HG03439 (cell line): ENCODE data around the gene CASP2.
"Not testable (repeated sequence)": the region's sequence is repeated elsewhere in the genome, so short reads cannot be mapped to it uniquely, and the experiment has no call there.

ENCODE experiments used
- ATAC-seq: cut with Tn5 transposase; IDR thresholded peaks from one replicate; pipeline ENCODE4 v1.9.1; 2021; ENCODE audit warnings: mild to moderate bottlenecking, moderate library complexity; ENCODE audit not compliant: unreplicated experiment

CASP2 gene

GRCh38 chr7:143289888-143290287, 1.7 kb downstream of the CASP2 start:
- ATAC-seq: not testable (repeated sequence)

DNA sequence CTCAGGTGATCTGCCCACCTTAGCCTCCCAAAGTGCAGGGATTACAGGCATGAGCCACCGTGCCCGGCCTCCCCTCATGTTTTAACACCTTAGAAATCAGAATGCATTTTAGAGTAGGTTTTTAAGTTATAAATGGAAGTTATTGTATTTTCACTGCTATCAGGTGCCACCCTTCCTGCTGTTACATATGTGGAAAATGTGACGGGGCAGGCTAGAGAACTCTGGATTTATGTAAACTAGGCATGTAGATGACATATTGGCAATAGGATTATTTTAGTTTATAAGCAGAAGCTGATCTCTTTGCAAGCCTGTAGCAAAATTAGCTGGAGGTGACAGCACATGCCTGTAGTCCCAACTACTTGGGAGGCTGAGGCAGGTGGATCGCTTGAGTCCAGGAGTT, 2.1 kb downstream of the CASP2 start:
- no peak for ATAC-seq

GRCh38 chr7:143292876-143293275, 4.7 kb downstream of the CASP2 start:
- no peak for ATAC-seq

DNA sequence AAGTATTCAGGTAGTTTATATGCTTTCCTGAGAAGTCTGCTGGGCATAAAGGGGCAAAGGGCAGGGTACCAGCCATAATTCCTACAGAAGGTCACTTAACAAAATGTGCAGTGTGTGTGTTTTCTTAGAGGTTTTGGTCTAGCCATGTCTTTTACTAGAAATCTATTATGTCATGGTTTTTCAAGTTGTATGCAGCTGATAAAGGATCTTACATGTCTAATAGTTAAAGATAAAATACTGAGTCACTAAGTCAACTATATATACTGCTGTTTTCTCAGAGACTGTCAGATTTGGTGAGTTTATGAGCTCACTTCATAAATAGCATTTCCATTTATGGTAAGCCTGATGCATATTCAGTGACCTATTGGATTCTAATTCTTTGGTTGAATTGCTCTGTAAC, 7.7 kb downstream of the CASP2 start:
- no peak for ATAC-seq

DNA sequence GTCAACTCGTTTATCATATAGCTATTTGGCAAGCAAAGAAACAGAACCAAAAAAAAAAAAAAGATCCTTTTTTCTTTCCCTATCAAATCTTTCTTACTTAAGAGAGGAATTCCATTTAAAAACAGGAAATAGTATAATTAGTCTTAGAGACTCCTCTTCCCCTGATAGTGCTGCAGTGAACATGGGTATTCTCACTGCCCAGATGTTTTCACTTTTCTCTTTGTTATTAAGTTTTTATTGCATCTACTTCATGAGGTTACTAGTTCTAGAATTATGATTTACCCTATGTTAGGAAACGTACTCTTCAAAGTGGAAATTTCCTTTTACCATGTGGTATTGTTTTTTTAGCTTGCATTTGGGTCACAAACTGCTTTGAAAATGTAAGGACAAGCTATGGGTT, 8.5 kb downstream of the CASP2 start:
- no peak for ATAC-seq

DNA sequence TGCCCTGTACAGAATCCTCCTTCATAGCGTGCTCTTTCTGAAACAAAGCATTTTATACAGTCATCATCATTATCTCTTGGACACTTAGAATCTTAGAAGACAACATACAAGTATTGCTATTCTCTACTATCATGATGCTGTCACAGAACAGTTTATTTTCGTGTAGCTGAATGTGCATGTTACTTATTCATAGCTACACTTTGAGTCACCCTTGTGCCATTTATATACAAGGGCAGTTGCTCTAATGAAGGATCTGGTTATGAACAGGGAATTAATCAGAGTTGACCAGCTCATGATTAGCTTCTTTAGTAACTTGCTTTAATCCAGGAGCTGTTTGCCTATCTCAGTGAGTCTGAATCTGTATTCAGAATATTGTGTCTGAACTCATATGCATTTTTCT, 11.2 kb downstream of the CASP2 start:
- ATAC-seq: no peak

- ATAC-seq: no peak
These were observed 11.7 kb downstream of the CASP2 start for GRCh38 chr7:143299840-143300239.

DNA sequence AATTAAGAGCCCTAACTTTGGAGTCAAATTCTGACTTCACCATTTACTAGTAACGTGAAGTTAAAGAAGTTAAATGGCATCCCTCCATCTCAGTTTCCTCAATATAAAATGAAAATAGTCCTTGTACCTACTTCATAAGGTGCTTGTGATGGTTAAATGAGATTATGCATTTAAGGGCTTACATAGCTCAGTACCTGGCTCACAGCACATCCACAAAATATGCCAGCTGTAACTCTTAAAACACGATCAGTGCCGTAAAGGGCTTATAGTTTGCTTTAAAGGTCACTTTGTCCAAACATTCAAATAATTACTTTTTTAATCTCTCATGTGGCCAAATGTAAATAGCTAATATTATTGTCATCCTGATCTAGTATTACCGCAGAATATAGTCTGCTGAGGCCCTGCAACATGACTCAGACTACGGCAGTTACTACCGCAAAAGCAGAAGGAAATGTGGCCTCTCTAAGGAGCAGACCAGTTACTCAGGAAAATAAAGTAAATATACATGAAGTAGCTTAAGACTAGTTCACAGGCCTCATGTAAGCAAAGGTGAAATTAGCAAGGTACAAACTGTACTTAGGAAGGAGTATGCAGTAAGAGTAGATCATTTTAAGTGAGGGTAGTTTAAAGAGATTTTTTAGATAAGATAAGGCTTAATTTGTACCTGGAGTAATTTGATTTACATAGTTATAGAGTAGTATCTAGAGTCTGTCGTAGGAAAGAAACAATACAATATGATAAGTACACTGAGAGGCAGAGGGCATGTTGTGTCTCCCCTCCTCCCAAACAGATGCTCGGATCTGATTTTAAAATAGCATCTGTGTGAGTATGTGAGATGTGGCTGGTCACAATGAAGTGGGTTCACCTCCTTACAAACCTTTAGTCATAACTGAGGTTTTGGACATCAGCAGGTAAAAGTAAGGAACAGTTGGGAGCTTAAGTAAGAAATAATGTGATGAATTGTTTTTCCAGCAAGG, 13.1 kb downstream of the CASP2 start:
- ATAC-seq: no peak

GRCh38 chr7:143303733-143304132, 15.6 kb downstream of the CASP2 start:
- no peak for ATAC-seq

DNA sequence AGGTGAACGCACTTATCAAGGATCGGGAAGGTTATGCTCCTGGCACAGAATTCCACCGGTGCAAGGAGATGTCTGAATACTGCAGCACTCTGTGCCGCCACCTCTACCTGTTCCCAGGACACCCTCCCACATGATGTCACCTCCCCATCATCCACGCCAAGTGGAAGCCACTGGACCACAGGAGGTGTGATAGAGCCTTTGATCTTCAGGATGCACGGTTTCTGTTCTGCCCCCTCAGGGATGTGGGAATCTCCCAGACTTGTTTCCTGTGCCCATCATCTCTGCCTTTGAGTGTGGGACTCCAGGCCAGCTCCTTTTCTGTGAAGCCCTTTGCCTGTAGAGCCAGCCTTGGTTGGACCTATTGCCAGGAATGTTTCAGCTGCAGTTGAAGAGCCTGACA, 16.8 kb downstream of the CASP2 start:
- ATAC-seq: no peak

DNA sequence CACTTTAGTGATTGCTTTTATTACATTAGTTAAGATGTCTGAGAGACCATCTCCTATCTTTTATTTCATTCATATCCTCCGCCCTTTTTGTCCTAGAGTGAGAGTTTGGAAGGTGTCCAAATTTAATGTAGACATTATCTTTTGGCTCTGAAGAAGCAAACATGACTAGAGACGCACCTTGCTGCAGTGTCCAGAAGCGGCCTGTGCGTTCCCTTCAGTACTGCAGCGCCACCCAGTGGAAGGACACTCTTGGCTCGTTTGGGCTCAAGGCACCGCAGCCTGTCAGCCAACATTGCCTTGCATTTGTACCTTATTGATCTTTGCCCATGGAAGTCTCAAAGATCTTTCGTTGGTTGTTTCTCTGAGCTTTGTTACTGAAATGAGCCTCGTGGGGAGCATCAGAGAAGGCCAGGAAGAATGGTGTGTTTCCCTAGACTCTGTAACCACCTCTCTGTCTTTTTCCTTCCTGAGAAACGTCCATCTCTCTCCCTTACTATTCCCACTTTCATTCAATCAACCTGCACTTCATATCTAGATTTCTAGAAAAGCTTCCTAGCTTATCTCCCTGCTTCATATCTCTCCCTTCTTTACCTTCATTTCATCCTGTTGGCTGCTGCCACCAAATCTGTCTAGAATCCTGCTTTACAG, 17.4 kb downstream of the CASP2 start:
- ATAC-seq: no peak

DNA sequence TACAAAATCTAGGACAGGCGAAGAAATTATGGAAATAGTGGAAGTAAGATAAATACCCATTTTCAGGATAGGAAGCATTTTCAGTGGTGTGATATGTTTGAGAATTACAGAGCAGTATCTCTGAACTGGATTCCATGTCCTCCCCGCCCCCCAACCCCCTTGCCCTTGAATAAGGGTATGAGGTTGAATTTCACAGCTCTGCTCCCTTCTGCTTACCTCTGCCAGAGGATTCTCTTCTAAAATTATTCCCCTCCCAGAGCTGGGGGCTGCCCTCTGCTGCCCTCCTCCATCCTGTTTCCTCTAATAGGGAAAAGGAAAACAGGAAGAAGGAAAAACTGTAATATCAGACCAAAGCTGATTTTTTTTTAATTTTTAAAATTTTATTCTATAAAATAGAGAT, 20.5 kb downstream of the CASP2 start:
- ATAC-seq: no peak

- ATAC-seq: no peak
These were observed 26.0 kb downstream of the CASP2 start for GRCh38 chr7:143314127-143314526.

GRCh38 chr7:143315776-143316175, 27.6 kb downstream of the CASP2 start, which contains the start of gene CLCN1:
CLCN1 (plus strand) TSS chr7:143316111; CDS start chr7:143316213, 102 bp downstream.
- ATAC-seq: no peak

- no peak for ATAC-seq
These were observed 28.3 kb downstream of the CASP2 start for GRCh38 chr7:143316492-143316891.

DNA sequence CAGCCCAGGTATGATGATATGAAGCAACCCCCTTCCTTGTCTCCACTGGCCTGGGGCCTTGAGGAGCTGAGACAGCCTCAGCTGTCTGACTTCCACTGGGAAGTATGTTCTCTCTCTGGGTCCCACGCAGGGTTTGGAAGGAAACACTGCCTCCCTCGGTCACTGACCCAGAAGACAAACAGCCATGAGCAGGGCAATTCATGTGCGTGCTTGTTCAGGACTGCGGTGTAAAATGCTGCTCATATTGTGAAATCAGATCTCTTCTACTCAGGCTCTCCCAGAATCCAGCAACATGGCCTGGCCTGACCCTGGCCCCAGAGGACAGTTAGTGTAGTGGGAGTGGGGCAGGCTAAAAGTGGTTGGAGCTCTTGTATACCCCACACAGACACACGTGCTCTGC, 30.5 kb downstream of the CASP2 start:
- no peak for ATAC-seq

DNA sequence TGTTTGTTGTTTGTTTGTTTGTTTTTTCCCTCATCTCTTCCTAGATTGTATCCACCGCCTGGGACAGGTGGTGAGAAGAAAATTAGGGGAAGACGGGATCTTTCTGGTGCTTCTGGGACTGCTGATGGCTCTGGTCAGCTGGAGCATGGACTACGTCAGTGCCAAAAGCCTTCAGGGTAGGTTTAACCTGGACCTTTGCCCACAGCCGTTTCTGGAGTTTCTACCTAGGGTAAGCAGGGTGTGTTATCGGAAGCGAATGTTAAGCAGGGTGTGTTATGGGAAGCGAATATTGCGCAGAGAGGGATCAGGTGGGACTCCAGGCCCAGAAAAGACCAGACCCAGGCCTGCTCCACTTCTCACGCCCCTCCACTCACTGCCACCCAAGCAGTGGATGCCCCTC, 32.5 kb downstream of the CASP2 start:
- ATAC-seq: no peak

DNA sequence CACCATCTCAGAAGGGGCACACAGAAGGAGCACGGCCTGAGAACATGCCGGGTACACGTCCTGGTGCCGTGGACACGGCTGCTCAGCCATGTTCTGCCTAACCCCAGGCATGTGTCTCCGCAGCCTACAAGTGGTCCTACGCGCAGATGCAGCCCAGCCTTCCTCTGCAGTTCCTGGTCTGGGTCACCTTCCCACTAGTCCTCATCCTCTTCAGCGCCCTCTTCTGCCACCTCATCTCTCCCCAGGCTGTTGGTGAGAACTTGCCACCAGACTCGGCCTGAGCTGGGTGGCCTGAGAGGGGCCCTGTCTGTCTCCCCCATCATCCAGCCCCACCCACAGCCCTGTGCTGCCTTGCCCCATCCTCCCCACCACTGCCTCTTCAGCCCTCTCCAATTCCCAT, 33.1 kb downstream of the CASP2 start:
- ATAC-seq: no peak

DNA sequence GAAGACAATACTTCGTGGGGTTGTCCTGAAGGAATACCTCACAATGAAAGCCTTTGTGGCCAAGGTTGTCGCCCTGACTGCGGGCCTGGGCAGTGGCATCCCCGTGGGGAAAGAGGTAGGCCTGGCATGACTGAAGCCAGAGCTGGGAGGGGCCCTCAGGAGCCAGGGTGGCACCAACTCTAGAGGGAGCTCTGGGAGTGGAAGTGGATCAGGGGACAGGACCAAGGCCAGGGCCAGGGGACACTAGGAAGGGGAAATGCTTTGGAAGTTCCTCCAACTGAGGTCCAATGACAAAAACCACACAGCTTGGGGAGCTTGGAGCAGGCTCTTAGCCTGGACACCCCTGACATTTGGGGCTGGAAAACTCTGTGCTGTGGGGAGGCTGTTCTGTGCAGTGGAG, 33.6 kb downstream of the CASP2 start:
- no peak for ATAC-seq

DNA sequence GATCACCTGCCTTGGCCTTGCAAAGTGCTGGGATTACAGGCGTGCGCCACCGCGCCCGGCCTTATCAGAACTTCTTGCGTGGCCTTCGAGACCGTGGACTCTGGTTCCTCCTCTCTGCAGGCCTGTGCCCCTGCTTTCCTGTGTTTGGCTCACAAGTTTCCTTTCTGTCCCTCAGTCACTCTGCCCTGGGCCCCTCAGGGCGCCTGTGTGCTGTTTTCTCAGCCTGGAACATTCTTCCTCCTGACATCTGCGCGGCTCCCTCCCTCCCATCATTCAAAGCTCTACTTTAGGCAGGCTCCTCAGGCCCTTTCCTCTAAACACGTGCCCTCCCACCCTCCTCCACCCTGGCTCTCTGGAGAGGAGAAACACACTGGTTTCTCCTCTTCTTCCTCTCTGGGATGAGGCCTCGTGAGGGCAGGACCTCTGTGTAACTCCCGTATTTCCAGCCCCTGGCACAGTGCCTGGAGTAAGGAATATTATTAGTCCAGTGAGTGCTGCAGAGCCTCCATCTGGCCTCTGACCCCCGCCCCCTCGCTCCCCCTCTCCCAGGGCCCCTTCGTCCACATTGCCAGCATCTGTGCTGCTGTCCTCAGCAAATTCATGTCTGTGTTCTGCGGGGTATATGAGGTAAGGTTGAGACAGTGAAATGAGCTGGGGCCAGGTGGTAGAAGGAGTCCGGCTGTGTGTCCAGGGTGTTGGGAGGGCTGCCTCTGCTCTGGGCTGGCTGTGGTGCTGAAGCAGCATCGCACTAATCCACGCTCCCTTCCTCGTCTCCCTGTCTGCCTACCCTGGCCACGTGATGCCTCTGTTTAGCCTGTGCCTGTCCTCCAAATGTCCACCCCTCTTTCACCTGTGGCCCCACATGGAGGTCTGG, 34.8 kb downstream of the CASP2 start:
- ATAC-seq: no peak

DNA sequence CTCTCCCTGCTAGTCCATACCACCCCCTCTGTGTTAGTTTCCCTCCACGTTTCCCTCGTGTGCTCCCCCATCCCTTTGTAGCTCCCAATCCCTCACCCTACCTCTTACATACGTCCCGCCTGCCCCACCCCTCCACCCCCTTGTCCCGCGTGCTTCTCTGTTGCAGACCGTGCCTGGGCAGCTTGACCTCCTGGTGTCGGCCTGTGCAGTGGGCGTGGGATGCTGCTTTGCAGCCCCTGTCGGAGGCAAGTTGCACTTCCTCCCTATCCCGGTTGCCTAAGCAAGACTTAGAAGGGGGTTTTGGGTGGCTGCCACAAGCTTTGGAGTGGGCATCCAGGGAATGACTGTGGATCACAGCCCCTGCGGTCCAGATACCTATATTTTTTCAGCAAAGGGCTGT, 35.5 kb downstream of the CASP2 start:
- ATAC-seq: no peak
